Motor neuron (in vitro differentiated cells): ENCODE measurements around the gene MLEC. TPM values are rescaled to one million over a fixed set of nuclear protein-coding genes. Genes with fewer than 3 reads are reported as not detected.
"Not testable (repeated sequence)": the region's sequence is repeated elsewhere in the genome, so short reads cannot be mapped to it uniquely, and the experiment has no call there.

Experiments used
- ATAC-seq, 8 experiments: fragments of 200-7000 bp; cut with Tn5 transposase; replicated peaks in 6 of 8; 2 replicates each; pipeline ENCODE4 v1.8.0; 2021; ENCODE audit warnings: mild to moderate bottlenecking in 8 of 8, moderate library complexity in 8 of 8
- H3K27ac ChIP-seq, 2 donors: fragments of 250-450 bp; sonication (Bioruptor Pico); 2 replicates each; pipeline ENCODE4 v1.9.0; 2021; ENCODE audit warnings: antibody characterized with exemption in 2 of 2, mild to moderate bottlenecking in 2 of 2, moderate library complexity in 1 of 2
- H3K4me1 ChIP-seq, 2 donors: fragments of 250-450 bp; sonication (Bioruptor Pico); replicated peaks in 1 of 2; 2 replicates each; pipeline ENCODE4 v1.6.1; 2021; ENCODE audit warnings: antibody characterized with exemption in 2 of 2, mild to moderate bottlenecking in 2 of 2, moderate library complexity in 1 of 2
- H3K4me3 ChIP-seq, 5 donors: fragments of 250-450 bp; sonication (Bioruptor Pico); 2 replicates each; pipeline ENCODE4 v1.9.0; 2021; ENCODE audit warnings: antibody characterized with exemption in 5 of 5, mild to moderate bottlenecking in 5 of 5, moderate library complexity in 4 of 5
- WGBS, 10 experiments: fragments of 450-650 bp; shearing (Covaris generic); methylation state at CpG; one replicate each; pipeline ENCODE4 v1.0.0; 2022; 5-methylcytosine and 5-hydroxymethylcytosine counted together
- in situ Hi-C, 9 experiments: fragments of 400-800 bp; cut with MboI; loops; one replicate each; pipeline ENCODE4 v1.15.0; 2021; ENCODE audit warnings: low sequenced_read_pairs in 9 of 9, low pct_unique_long_range_greater_than_20kb in 2 of 9; ENCODE audit not compliant: unreplicated experiment in 9 of 9
- total RNA-seq, 8 experiments: library from RNA; unstranded; fragments of 300-600 nt; gene quantifications; 2 replicates each; pipeline versions ENCODE4 v1.2.3 to v1.2.4, GENCODE V29; 2022

MLEC gene
- total RNA-seq, 8 experiments from 2014 or later, result 61.9 to 123 (median 84.1) TPM

DNA sequence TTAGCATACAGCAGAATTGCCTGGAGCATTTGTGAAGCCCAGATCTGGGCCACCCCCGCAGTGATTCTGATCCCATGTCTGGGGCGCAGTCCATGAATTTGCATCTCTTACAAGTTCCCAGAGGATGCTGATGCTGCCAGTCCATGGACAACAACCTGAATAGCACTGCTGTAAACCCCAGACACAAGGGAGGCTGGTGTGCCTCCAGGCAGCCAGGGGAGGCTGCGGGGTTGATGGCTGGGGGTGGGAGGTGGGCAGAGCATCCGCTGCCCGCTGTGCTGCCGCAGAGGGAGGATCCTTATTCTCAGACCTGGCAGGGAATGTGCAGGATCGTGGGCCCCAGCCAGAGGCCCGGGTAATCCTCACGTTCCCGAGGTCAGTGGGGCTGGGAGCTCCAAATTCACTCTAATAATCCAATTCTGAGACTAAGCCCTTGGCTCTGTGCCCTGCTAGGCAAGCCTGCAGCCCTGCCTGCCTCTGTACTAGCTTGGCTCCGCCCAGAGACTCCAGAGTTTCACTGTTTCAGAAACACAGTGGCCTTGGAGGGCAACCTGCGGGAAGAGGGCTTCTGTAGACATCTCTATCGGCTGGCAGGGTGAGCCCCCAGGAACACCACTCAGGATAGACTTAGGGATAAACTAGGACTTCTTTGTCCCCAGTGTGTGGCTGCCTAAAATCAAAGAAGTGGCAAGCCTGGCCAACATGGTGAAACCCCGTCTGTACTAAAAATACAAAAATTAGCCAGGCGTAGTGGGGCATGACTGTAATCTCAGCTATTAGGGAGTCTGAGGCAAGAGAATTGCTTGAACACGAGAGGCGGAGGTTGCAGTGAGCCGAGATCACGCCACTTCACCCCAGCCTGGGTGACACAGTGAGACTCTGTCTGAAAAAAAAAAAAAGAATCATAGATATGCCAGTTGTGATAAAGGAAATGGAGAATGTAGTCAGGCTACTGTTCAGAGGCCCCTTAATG lies 17.8 kb upstream of the MLEC start:
- in situ Hi-C loops, result no loop called here
- WGBS, 10 experiments, result 27 to 92% (median 60%) methylated on average over 2 to 9 of the region's 19 CpGs; no CpG with 5 or more reads in 4 of the 10 experiments
- ATAC-seq, result peak; percentile 72 to 99 (median 83)
- Histone ChIP-seq H3K4me1 (peaks cover 4 to 14% of the 10 kb centered on the region in 2 donors), H3K27ac (no peak overlapping the region), H3K4me3 (no peak overlapping the region)

DNA sequence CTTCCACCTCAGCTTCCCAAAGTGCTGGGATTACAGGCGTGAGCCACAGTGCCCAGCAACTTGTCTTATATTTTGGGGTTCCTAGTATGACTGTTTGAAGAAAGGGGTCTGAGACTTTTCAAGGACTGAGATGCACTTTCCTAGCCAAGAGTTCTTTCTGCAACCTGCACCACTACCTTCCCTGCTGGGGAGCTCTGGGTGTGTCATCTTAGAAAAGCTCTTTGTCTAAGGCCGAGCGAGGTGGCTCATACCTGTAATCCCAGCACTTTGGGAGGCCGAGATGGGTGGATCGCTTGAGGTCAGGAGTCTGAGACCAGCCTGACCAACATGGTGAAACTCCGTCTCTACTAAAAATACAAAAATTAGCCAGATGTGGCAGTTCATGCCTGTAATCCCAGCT lies 16.7 kb upstream of the MLEC start:
- H3K27ac ChIP-seq, in situ Hi-C loops, ATAC-seq, H3K4me3 ChIP-seq: not testable (repeated sequence)
- 60 to 100% (median 93%) methylated on average over 1 to 6 of the region's 6 CpGs; no CpG with 5 or more reads in 2 of the 10 experiments for whole genome bisulfite sequencing, 10 experiments
- peaks cover 4 to 14% of the 10 kb centered on the region in 2 donors for H3K4me1 ChIP-seq

- Histone ChIP-seq H3K4me3 (no peak overlapping the region), H3K4me1 (peaks cover 4 to 14% of the 10 kb centered on the region in 2 donors), H3K27ac (no peak overlapping the region)
- no peak for ATAC-seq
- in situ Hi-C loops, result no loop called here
- WGBS, 10 experiments, result 72 to 100% (median 80%) methylated on average over 1 to 5 of the region's 5 CpGs; no CpG with 5 or more reads in 3 of the 10 experiments
Observed at GRCh38 chr12:120670667-120671066, 16.3 kb upstream of the MLEC start.

DNA sequence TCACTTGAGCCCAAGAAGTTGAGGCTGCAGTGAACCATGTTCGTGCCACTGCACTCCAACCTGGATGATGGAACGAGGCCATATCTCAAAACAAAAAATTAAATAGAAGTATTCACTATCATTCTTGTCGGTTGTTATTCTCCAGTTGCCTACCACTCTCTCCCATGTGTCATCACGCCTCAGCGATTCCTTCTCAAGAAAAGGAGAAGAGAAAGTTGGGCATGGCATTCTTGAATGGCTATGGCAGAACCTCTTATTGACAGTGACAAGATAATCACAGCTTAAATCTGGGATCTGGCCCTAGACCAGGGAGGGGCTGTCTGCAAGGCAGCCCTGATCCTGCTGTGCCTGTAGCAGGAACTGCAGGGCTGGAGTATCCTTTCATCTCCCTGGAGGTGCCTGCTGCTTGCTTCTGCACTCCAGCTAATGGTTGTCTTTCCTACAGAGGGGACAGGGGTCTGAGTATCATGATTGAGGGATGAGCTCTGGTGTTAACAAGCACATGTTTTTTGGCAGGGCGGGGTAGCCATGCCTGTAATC lies 12.8 kb upstream of the MLEC start:
- H3K4me1 ChIP-seq, result peaks cover 4 to 6% of the 10 kb centered on the region in 2 donors
- no peak for ATAC-seq
- H3K27ac ChIP-seq, result no peak overlapping the region
- no peak overlapping the region for H3K4me3 ChIP-seq
- in situ Hi-C loops, result no loop called here
- WGBS, 10 experiments, result 44 to 100% (median 80%) methylated on average over 3 to 5 of the region's 6 CpGs; no CpG with 5 or more reads in 3 of the 10 experiments

GRCh38 chr12:120677765-120678473 lies 9.0 kb upstream of the MLEC start:
- in situ Hi-C loops, result no loop called here
- 60 to 100% (median 75%) methylated on average over 1 to 6 of the region's 7 CpGs; no CpG with 5 or more reads in 2 of the 10 experiments for WGBS, 10 experiments
- Histone ChIP-seq H3K27ac (no peak overlapping the region), H3K4me1 (no peaks in the 10 kb centered on the region), H3K4me3 (no peak overlapping the region)
- no peak for ATAC-seq

DNA sequence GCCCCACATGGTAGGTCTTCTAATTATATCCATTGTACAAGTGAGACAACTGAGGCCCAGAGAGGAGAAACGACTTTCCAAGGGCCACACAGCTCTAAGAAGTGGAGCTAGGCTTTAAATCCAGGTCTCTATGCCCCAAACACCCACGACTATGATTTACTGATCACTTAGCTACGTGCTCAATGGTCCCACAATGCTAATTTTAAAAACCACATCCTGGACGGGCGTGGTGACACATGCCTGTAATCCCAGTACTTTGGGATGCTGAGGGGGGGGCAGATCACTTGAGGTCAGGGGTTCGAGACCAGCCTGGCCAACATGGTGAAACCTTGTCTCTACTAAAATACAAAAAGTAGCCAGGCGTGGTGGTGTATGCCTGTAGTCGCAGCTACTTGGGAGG lies 8.4 kb upstream of the MLEC start:
- no peak for ATAC-seq
- Histone ChIP-seq H3K4me3 (no peak overlapping the region), H3K4me1 (no peaks in the 10 kb centered on the region), H3K27ac (no peak overlapping the region)
- in situ Hi-C loops, result no loop called here
- WGBS, 10 experiments, result 20 to 100% (median 93%) methylated on average over 1 to 6 of the region's 8 CpGs; no CpG with 5 or more reads in 1 of the 10 experiments

DNA sequence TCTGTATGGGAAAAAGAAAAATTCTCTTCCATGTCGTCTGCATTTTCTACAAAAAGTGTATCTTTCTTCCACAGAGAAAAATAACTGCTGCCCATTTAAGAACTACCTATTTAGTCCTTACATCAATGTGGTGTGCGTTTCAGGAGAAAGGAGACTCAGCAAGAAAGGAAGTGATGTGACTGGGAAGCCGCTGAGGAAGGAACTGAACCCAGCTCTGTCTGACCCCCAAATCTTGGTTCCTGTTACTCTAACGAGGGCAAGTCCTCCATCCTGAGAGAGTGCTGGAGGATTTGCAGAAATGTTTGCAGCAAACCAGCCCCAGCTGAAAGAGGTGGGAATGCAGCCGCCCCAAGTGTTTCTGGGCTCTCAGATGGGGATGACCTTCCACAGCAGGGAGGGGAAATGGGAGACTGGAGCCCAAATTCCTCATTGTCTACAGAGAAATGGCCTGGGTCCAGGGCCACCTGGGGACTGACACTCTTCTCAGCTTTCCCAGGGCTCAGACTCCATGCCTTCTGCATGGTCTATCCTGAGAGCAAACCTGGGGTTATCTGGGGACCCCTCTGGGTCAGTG lies 6.7 kb upstream of the MLEC start:
- in situ Hi-C loops, result no loop called here
- ATAC-seq, result no peak
- Histone ChIP-seq H3K4me1 (no peaks in the 10 kb centered on the region), H3K4me3 (no peak overlapping the region), H3K27ac (no peak overlapping the region)
- WGBS, 10 experiments, result 25 to 100% (median 60%) methylated on average over 1 to 2 of the region's 5 CpGs; no CpG with 5 or more reads in 3 of the 10 experiments

- 31 to 100% (median 81%) methylated on average over 2 to 7 of the region's 8 CpGs; no CpG with 5 or more reads in 1 of the 10 experiments for whole genome bisulfite sequencing, 10 experiments
Observed at GRCh38 chr12:120684523-120684932, 2.4 kb upstream of the MLEC start.

DNA sequence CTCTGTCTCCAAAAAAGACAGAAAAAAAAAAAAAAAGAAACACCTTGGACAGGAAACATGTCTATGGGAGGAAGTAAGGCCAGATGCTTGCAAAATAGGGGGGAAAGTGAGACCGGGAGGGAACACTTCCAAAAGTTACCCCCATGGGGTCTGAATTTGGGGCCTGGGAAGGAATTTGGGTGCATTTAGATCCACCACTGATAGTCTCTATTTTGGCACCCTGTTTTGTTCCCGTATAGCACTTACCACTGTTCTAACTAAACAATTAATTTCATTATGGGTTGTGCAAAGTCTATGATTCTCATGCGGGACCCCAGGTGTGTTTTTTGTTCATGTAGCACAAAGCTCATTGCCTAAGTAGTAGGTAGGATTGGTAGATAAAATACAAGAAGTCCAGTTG lies 1.4 kb upstream of the MLEC start:
- 52 to 100% (median 90%) methylated on average over 1 to 3 of the region's 3 CpGs; no CpG with 5 or more reads in 2 of the 10 experiments for WGBS, 10 experiments
- H3K4me1 ChIP-seq, result peaks cover 8 to 11% of the 10 kb centered on the region in 2 donors
- ATAC-seq, result no peak
- H3K4me3 ChIP-seq, result no peak overlapping the region
- in situ Hi-C loops, result no loop called here
- no peak overlapping the region for H3K27ac ChIP-seq

More at GRCh38 chr12:120684523-120684932, 2.4 kb upstream of the MLEC start:
- Histone ChIP-seq H3K4me3 (no peak overlapping the region), H3K27ac (no peak overlapping the region), H3K4me1 (peaks cover under 1 to 3% of the 10 kb centered on the region in 2 donors)
- no peak for ATAC-seq
- in situ Hi-C loops, result no loop called here

GRCh38 chr12:120686151-120686689 lies 729 bp upstream of the MLEC start:
- Histone ChIP-seq H3K4me1 (peaks cover 8 to 11% of the 10 kb centered on the region in 2 donors), H3K4me3 (peak overlapping the region; percentile 52 to 100 (median 71)), H3K27ac (peak overlapping the region; percentile 97 to 99)
- in situ Hi-C loops, result no loop called here
- WGBS, 10 experiments, result 0 to 6% (median 1%) methylated on average over 1 to 28 of the region's 46 CpGs
- ATAC-seq, result peak; percentile 73 to 84 (median 82)

DNA sequence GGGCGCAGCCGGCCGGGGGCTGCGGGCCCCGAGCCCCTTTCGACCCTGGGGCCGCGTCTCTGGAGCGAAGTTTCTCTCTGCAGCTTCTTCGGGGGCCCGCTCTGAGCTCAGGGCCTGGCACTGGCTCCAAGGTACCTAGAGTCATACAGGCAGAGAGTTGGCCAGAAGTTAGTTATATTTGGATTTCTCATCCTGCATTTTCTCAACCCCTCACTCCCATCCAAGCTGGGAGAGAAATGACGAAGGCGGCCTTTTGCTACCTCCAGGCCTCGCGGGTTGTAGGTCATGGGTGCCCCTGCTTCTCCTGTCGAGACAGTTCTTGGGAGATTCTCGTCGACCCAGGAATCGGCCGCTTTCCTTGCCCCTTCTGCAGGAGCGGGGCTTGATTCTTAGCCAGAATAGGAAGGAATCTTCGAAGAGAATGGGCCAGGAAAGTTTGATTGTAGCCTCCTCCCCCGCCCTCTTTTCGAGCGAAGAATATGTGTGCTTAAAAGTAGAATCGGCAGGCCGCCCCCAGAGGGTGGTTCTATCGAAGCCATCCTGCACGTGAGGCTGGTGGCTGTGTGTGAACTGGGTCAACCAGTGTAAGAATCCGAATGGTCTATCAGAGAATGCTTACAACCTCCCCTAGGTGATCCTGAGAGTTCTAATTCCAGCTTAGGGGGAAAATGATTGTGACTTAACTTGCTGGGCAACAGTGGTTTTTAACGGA lies 785 bp downstream of the MLEC start:
- peak overlapping the region; percentile 92 to 97 for H3K27ac ChIP-seq
- H3K4me3 ChIP-seq, result peak overlapping the region; percentile 52 to 100 (median 71)
- 0 to 3% (median 0%) methylated on average over 1 to 12 of the region's 31 CpGs; no CpG with 5 or more reads in 2 of the 10 experiments for WGBS, 10 experiments
- in situ Hi-C loops, result no loop called here
- peaks cover 12 to 22% of the 10 kb centered on the region in 2 donors for H3K4me1 ChIP-seq
- no peak for ATAC-seq
